ENCODE data around the gene ARR3.
"Not testable (repeated sequence)": the region's sequence is repeated elsewhere in the genome, so short reads cannot be mapped to it uniquely, and the experiment has no call there.

The ARR3 gene

GRCh38 chrX:70280573-70280972 lies 12.4 kb downstream of the ARR3 start:
- DNase-seq (ENCODE audit: low read depth) = no peak

GRCh38 chrX:70281951-70282350 lies 13.8 kb downstream of the ARR3 start, which contains the start of gene RAB41:
Gene RAB41 (plus strand): TSS chrX:70282172. CDS start chrX:70282218, 46 bp downstream.
- no peak for DNase-seq (ENCODE audit: low read depth)

GRCh38 chrX:70289168-70289792 lies 21.1 kb downstream of the ARR3 start:
- DNase-seq (ENCODE audit: low read depth) = peak; percentile 27

GRCh38 chrX:70289793-70290770 lies 21.9 kb downstream of the ARR3 start, which contains the start of the genes KIF4A and PDZD11:
Gene KIF4A (plus strand): TSS chrX:70290104. CDS start chrX:70290459, 355 bp downstream.
Gene PDZD11 (minus strand): TSS chrX:70289927. CDS start chrX:70289341, 586 bp downstream.
- peak; percentile 86 for DNase-seq (ENCODE audit: low read depth)

- peak; percentile 18 for DNase-seq (ENCODE audit: low read depth)
These were observed 24.7 kb downstream of the ARR3 start for GRCh38 chrX:70292788-70293187.

- peak; percentile 8 for DNase-seq (ENCODE audit: low read depth)
These were observed 25.5 kb downstream of the ARR3 start for GRCh38 chrX:70293621-70294020.

- DNase-seq (ENCODE audit: low read depth) = peak; percentile 55
These were observed 33.6 kb downstream of the ARR3 start for GRCh38 chrX:70301716-70302115.

GRCh38 chrX:70313503-70313902 lies 45.4 kb downstream of the ARR3 start:
- peak; percentile 66 for DNase-seq (ENCODE audit: low read depth)

- DNase-seq (ENCODE audit: low read depth) = no peak
These were observed 54.6 kb downstream of the ARR3 start for GRCh38 chrX:70322784-70323183.

- not testable (repeated sequence) for DNase-seq (ENCODE audit: low read depth)
These were observed 55.5 kb downstream of the ARR3 start for GRCh38 chrX:70323628-70324027.

GRCh38 chrX:70324326-70324725 lies 56.2 kb downstream of the ARR3 start:
- peak; percentile 11 for DNase-seq (ENCODE audit: low read depth)

GRCh38 chrX:70331161-70331560 lies 63.0 kb downstream of the ARR3 start:
- DNase-seq (ENCODE audit: low read depth) = no peak
